Esophagus squamous epithelium (tissue), 4 donors: Measurements from ENCODE around the gene APBB1IP.

Source experiments
- POLR2A ChIP-seq, 4 donors: fragments of 450-650 bp; IDR thresholded peaks; one replicate each; pipeline ENCODE4 v1.6.1; 2017; ENCODE audit warnings: antibody characterized with exemption in 4 of 4, mild to moderate bottlenecking in 4 of 4, moderate library complexity in 3 of 4
- TF ChIP-seq, protein P1 (sequence below), 6 experiments: fragments of 450-650 bp in 4 of 6; fragments of 200-600 bp in 2 of 6; sonication (generic) in 2 of 6; IDR thresholded peaks; one replicate each; pipeline ENCODE4 v1.5.1; 2016 to 2019; ENCODE audit warnings: antibody characterized with exemption in 6 of 6, mild to moderate bottlenecking in 4 of 6, moderate library complexity in 4 of 6

DNA sequence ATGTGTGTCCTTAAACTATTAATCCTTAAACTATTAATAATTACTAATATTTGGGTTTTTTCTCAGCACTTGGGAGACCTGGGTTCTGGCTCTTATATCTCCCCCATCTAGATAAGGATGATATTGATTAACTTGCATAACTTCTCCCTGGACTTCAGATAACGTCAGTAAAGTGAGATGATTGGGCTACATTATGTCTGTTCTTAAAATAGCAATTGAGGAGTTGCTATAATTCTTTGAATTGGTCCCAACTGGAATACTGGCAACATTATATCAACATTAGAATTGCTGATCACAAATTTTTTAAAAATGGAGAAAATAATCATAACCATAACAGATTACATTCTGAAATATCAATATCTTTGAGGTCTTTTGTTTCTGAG, 1.9 kb downstream of the APBB1IP start:
- TF ChIP-seq, protein P1, sequence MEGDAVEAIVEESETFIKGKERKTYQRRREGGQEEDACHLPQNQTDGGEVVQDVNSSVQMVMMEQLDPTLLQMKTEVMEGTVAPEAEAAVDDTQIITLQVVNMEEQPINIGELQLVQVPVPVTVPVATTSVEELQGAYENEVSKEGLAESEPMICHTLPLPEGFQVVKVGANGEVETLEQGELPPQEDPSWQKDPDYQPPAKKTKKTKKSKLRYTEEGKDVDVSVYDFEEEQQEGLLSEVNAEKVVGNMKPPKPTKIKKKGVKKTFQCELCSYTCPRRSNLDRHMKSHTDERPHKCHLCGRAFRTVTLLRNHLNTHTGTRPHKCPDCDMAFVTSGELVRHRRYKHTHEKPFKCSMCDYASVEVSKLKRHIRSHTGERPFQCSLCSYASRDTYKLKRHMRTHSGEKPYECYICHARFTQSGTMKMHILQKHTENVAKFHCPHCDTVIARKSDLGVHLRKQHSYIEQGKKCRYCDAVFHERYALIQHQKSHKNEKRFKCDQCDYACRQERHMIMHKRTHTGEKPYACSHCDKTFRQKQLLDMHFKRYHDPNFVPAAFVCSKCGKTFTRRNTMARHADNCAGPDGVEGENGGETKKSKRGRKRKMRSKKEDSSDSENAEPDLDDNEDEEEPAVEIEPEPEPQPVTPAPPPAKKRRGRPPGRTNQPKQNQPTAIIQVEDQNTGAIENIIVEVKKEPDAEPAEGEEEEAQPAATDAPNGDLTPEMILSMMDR (IDR thresholded peaks at IDR 0.05): no peak
- TF ChIP-seq POLR2A (IDR thresholded peaks at IDR 0.05): no peak
